Measurements from ENCODE around the gene GRID2. TPM values are rescaled to one million over a fixed set of nuclear protein-coding genes. Genes with fewer than 3 reads are reported as not detected.

Gene GRID2
- total RNA-seq, 4 donors from 2014 or later, result 0.33 TPM; not detected in 3

DNA sequence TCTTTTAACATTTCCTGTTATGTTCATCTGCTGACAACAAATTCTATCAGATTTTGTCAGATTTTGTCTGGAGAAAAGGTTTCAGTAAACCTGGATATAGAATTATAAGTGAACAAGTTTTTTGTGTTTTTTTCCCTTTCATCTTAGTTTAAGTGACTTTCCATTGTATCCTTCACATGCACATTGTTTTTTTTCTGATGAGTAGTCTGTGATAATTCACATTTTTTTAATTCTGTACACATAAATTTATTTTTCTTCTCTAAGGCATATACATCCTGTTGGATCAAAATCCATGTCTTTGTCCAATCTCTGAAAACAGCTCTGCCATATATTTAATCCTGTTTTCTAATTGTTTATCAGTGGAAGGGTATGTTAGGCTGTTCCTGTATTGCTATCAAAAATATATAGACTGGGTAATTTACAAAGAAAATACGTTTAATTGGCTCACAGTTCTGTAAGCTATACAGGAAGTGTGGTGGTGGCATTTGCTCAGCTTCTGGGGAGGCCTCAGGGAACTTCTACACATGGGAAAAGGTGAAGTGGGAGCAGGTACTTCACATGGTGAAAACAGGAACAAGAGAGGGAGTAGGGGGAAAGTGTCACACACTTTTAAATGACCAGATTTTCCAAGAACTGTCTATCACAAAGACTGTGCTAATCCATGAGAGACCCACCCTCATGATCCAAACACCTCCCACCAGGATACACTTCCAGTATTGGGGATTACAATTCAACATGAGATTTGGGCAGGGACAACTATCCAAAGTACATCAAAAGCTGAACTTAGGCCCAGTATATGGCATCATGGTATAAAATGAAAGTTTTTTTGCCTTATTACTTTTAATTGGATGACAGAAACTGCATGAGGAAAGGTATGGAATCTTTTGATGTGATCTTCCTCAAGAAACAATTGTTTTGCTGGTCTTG is 45.6 kb upstream of the GRID2 start:
- intact Hi-C loops (cut with DNase I), result no loop called here
- 49 to 57% methylated on average over 1 of the region's 1 CpG for WGBS, 2 donors
- H3K4me1 ChIP-seq, result no peaks in the 10 kb centered on the region
- no peaks in the 10 kb centered on the region for H3K36me3 ChIP-seq
- H3K4me3 ChIP-seq (replicated peaks in 1 of 3), result no peak overlapping the region
- TF ChIP-seq, protein P1, sequence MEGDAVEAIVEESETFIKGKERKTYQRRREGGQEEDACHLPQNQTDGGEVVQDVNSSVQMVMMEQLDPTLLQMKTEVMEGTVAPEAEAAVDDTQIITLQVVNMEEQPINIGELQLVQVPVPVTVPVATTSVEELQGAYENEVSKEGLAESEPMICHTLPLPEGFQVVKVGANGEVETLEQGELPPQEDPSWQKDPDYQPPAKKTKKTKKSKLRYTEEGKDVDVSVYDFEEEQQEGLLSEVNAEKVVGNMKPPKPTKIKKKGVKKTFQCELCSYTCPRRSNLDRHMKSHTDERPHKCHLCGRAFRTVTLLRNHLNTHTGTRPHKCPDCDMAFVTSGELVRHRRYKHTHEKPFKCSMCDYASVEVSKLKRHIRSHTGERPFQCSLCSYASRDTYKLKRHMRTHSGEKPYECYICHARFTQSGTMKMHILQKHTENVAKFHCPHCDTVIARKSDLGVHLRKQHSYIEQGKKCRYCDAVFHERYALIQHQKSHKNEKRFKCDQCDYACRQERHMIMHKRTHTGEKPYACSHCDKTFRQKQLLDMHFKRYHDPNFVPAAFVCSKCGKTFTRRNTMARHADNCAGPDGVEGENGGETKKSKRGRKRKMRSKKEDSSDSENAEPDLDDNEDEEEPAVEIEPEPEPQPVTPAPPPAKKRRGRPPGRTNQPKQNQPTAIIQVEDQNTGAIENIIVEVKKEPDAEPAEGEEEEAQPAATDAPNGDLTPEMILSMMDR (IDR thresholded peaks at IDR 0.05), result no peak
- no peak for TF ChIP-seq POLR2A (IDR thresholded peaks at IDR 0.05)
- no peaks in the 10 kb centered on the region for H3K27me3 ChIP-seq
- H3K27ac ChIP-seq, result no peak overlapping the region
- no peaks in the 10 kb centered on the region for H3K9me3 ChIP-seq
- no peak for DNase-seq

DNA sequence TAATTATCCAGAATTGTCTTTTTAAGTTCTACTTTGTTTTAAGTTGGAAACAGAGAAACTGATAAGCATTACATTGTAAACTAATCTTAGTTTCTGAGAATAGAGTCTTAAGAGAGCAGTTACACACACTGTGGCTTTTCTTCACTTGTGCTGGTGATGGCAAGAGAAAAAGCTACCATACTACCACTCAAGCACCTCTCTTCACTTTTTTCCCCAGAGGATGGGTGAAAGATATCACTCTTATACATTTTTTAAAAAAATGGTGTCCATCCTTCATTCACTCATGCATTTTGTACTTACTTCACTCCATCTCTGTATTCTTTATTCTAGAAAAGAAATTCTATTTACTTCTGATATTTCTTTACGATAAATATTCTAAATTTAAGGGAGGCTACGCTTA is 42.5 kb upstream of the GRID2 start:
- H3K4me1 ChIP-seq, result peaks cover 7 to 13% of the 10 kb centered on the region in 2 donors
- WGBS, 2 donors, result 92 to 98% methylated on average over 2 of the region's 2 CpGs
- H3K27me3 ChIP-seq, result no peaks in the 10 kb centered on the region
- intact Hi-C loops (cut with DNase I), result no loop called here
- H3K4me3 ChIP-seq (replicated peaks in 1 of 3), result no peak overlapping the region
- no peak for TF ChIP-seq POLR2A (IDR thresholded peaks at IDR 0.05)
- TF ChIP-seq, protein P1 (IDR thresholded peaks at IDR 0.05), result no peak
- H3K9me3 ChIP-seq, result no peaks in the 10 kb centered on the region
- no peak for DNase-seq
- no peaks in the 10 kb centered on the region for H3K36me3 ChIP-seq
- H3K27ac ChIP-seq, result no peak overlapping the region

DNA sequence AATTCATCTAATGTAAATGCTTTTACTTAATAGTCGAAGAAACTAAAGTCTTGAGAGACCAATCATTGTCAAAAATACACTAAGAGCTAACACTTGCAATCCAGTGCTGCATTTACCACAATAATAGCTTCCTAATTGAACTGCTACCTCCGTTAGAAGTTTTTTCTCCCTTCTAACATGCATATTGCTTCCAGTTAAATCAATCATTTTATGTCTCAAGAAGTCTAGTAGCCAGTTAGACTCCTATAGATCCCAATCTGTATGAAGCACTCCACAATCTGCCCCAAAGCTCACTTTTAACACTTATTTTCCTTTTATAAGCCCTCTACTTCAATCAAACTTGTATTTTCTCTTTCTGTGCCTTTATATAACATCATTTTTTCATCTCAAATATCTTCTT is 41.4 kb upstream of the GRID2 start:
- H3K27me3 ChIP-seq, result no peaks in the 10 kb centered on the region
- WGBS, 2 donors, result 72 to 88% methylated on average over 2 of the region's 2 CpGs
- TF ChIP-seq POLR2A (IDR thresholded peaks at IDR 0.05), result no peak
- TF ChIP-seq, protein P1 (IDR thresholded peaks at IDR 0.05), result no peak

DNA sequence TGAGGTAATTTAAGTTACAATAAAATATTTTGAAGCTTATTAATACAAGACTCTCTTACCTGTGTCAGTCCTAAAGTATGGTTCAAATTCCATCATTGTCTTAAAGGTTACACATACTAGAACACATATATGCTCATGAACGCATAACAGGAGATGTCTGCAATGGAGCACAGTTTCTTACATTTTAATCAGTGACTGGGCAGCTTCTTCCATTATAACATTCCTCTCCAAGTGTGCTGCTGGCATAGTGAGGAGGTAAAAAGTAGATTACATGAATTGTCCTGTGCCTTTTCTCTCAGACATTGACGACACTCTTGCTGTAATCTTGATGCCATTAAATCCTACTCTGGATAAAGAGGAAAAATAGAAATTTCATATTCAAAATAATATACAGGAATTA is 40.8 kb upstream of the GRID2 start:
- Histone ChIP-seq H3K27me3 (no peaks in the 10 kb centered on the region), H3K27ac (no peak overlapping the region), H3K9me3 (no peaks in the 10 kb centered on the region), H3K4me3 (replicated peaks in 1 of 3) (no peak overlapping the region), H3K36me3 (no peaks in the 10 kb centered on the region), H3K4me1 (peaks cover 12 to 13% of the 10 kb centered on the region in 2 donors)
- TF ChIP-seq, protein P1 (IDR thresholded peaks at IDR 0.05), result no peak
- WGBS, 2 donors, result 89 to 95% methylated on average over 2 of the region's 2 CpGs
- intact Hi-C loops (cut with DNase I), result no loop called here
- DNase-seq, result no peak

More for the DNA sequence above, 41.4 kb upstream of the GRID2 start:
- no peak for DNase-seq
- Histone ChIP-seq H3K27ac (no peak overlapping the region), H3K4me3 (replicated peaks in 1 of 3) (no peak overlapping the region), H3K9me3 (no peaks in the 10 kb centered on the region), H3K36me3 (no peaks in the 10 kb centered on the region), H3K4me1 (peaks cover 12 to 13% of the 10 kb centered on the region in 2 donors)
- intact Hi-C loops (cut with DNase I), result no loop called here

DNA sequence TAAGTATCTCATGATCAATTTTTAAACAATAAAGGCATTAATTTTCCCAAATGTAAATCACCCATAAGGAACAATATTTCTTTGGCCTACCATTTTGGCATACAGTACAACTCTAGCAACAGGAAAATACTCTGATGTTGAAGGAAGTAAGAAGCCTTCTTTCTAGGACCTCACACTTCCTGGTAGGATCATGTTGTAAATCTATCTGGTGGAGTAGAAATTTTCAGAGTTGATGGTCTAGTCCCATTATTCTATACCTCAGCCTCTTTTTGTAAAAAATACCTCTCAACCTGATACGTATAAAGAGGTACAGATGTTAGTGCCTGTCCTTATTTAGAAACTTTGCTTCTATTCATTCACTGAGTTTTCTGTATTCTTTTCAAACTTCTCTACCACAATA is 40.2 kb upstream of the GRID2 start:
- 93 to 96% methylated on average over 1 of the region's 1 CpG for WGBS, 2 donors
- Histone ChIP-seq H3K36me3 (no peaks in the 10 kb centered on the region), H3K4me3 (replicated peaks in 1 of 3) (no peak overlapping the region), H3K9me3 (no peaks in the 10 kb centered on the region), H3K27ac (no peak overlapping the region), H3K4me1 (peaks cover 12 to 13% of the 10 kb centered on the region in 2 donors), H3K27me3 (no peaks in the 10 kb centered on the region)
- no peak for DNase-seq
- TF ChIP-seq POLR2A (IDR thresholded peaks at IDR 0.05), result no peak
- TF ChIP-seq, protein P1 (IDR thresholded peaks at IDR 0.05), result no peak
- intact Hi-C loops (cut with DNase I), result no loop called here

Data from thyroid gland (tissue), 4 donors.